Measurements from ENCODE around the gene SLC24A3. TPM values are rescaled to one million over a fixed set of nuclear protein-coding genes. Genes with fewer than 3 reads are reported as not detected.

SLC24A3 gene
- total and polyA plus RNA-seq, 2 of the 13 experiments (the other 11 are each of a cell fraction or from before 2014, with no cell fraction given): not detected

GRCh38 chr20:19757487-19758132, 545.2 kb downstream of the SLC24A3 start (continued):
- TF ChIP-seq ZNF672 (CRISPR knock-in tag; IDR thresholded peaks at IDR 0.05) (no peak), RARG (CRISPR knock-in tag; IDR thresholded peaks at IDR 0.05; ENCODE audit: low read depth) (no peak), ZNF367 (CRISPR knock-in tag; IDR thresholded peaks at IDR 0.05; ENCODE audit: borderline replicate concordance) (no peak; the same call in 1 of the 2 replicates), GTF2F1 (IDR thresholded peaks at IDR 0.05; ENCODE audit: low read length) (no peak), ZNF556 (CRISPR knock-in tag; IDR thresholded peaks at IDR 0.05; ENCODE audit: borderline replicate concordance) (peak; percentile 48; the same call in 1 of the 2 replicates), SNAI1 (CRISPR knock-in tag; IDR thresholded peaks at IDR 0.05; ENCODE audit: borderline replicate concordance) (peak; percentile 94; the same call in 1 of the 2 replicates), ZEB1 (IDR thresholded peaks at IDR 0.05; ENCODE audit: insufficient replicate concordance, low read depth) (no peak), TEAD2 (CRISPR knock-in tag; IDR thresholded peaks at IDR 0.05) (no peak), ZSCAN25 (CRISPR knock-in tag; IDR thresholded peaks at IDR 0.05) (peak; percentile 96), MZF1 (CRISPR knock-in tag; IDR thresholded peaks at IDR 0.05; ENCODE audit: borderline replicate concordance) (no peak), ZNF7 (CRISPR knock-in tag; IDR thresholded peaks at IDR 0.05) (no peak), ZNF446 (CRISPR knock-in tag; IDR thresholded peaks at IDR 0.05) (no peak), ELF4 (CRISPR knock-in tag; IDR thresholded peaks at IDR 0.05; ENCODE audit: borderline replicate concordance) (no peak), THAP7 (CRISPR knock-in tag; IDR thresholded peaks at IDR 0.05) (no peak), ZNF235 (CRISPR knock-in tag; IDR thresholded peaks at IDR 0.05; ENCODE audit: borderline replicate concordance) (peak; percentile 66; the same call in 1 of the 2 replicates), BRF2 (CRISPR knock-in tag; IDR thresholded peaks at IDR 0.05) (no peak), ERF (CRISPR knock-in tag; IDR thresholded peaks at IDR 0.05) (no peak), NR2C2 (CRISPR knock-in tag; IDR thresholded peaks at IDR 0.05; ENCODE audit: borderline replicate concordance) (0 out of 2 replicates have a peak, but pooled peaks have one; percentile 1), RBAK (CRISPR knock-in tag; IDR thresholded peaks at IDR 0.05) (0 out of 2 replicates have a peak, but pooled peaks have one; percentile 41), ZNF614 (CRISPR knock-in tag; IDR thresholded peaks at IDR 0.05; ENCODE audit: borderline replicate concordance) (no peak), ATM (IDR thresholded peaks at IDR 0.05; ENCODE audit: borderline replicate concordance) (no peak), ZNF550 (CRISPR knock-in tag; IDR thresholded peaks at IDR 0.05; ENCODE audit: borderline replicate concordance) (no peak), IKZF5 (CRISPR knock-in tag; IDR thresholded peaks at IDR 0.05) (no peak; the same call in none of the 2 replicates), KMT2B (CRISPR knock-in tag; IDR thresholded peaks at IDR 0.05) (no peak)
